HepG2 (cell line): ENCODE data around the gene WNK4. TPM values are rescaled to one million over a fixed set of nuclear protein-coding genes. Genes with fewer than 3 reads are reported as not detected.
A peak's percentile ranks its signal among the peaks of the same experiment; 100 is the strongest.

Experiments used
- AGO1 ChIP-seq: fragments of 200-400 bp; formaldehyde crosslinking; IDR thresholded peaks from 2 replicates; pipeline ENCODE4 v1.6.1; 2017; ENCODE audit warnings: mild to moderate bottlenecking, low read depth, low read length, moderate library complexity; ENCODE audit not compliant: poor library complexity, severe bottlenecking
- ATF7-NPFF ChIP-seq: sonication (generic); formaldehyde crosslinking; IDR thresholded peaks from 2 replicates; pipeline ENCODE4 v1.8.1; 2023; ENCODE audit warnings: mild to moderate bottlenecking, low read depth, missing genetic modification reagents, moderate library complexity
- FOXJ3 ChIP-seq: sonication (generic); formaldehyde crosslinking; IDR thresholded peaks from 2 replicates; pipeline ENCODE4 v1.4.0; 2020; ENCODE audit warnings: missing genetic modification reagents, mild to moderate bottlenecking, borderline replicate concordance
- ZNF530 ChIP-seq: sonication (generic); formaldehyde crosslinking; IDR thresholded peaks from 2 replicates; pipeline ENCODE4 v1.5.0; 2020; ENCODE audit warnings: low read depth, mild to moderate bottlenecking, missing genetic modification reagents
- ZNF816 ChIP-seq: sonication (generic); formaldehyde crosslinking; IDR thresholded peaks from 2 replicates; pipeline ENCODE4 v1.8.0; 2022; ENCODE audit warnings: missing genetic modification reagents, mild to moderate bottlenecking, borderline replicate concordance
- polyA plus RNA-seq, 8 experiments: library from polyadenylated mRNA; depleted of rRNA in 3 of 8; stranded (reverse) in 7 of 8; unstranded in 1 of 8; fragments of >200 nt; fragmentation: Illumina TruSeq in 4 of 8; extraction: Trizol in 4 of 8; gene quantifications; 2 replicates each; pipeline versions ENCODE4 v1.2.1 to v1.2.3, GENCODE V29; 2011 to 2016; ENCODE audit warnings: low read depth in 4 of 8, missing spikeins in 1 of 8, mixed read lengths in 1 of 8; ENCODE audit not compliant: insufficient read depth in 1 of 8
- total RNA-seq, 5 experiments: library from RNA; depleted of rRNA; stranded (reverse); fragments of >200 nt; fragmentation: Illumina TruSeq; extraction: Trizol; gene quantifications; 2 replicates each; pipeline ENCODE4 v1.2.3, GENCODE V29; 2016; ENCODE audit warnings: low read depth in 1 of 5
- TF ChIP-seq, protein P1 (sequence below): sonication (generic); formaldehyde crosslinking; IDR thresholded peaks from 2 replicates; pipeline ENCODE4 v1.4.0; 2020; ENCODE audit warnings: missing genetic modification reagents, mild to moderate bottlenecking, borderline replicate concordance
- TF ChIP-seq, protein P2 (sequence below): sonication (generic); formaldehyde crosslinking; IDR thresholded peaks from one replicate; pipeline ENCODE4 v1.5.1; 2020; ENCODE audit warnings: mild to moderate bottlenecking, missing genetic modification reagents; ENCODE audit errors: not compliant biosample characterization
- TF ChIP-seq, protein P3 (sequence below): sonication (generic); formaldehyde crosslinking; IDR thresholded peaks from 2 replicates; pipeline ENCODE4 v1.4.0; 2020; ENCODE audit warnings: missing genetic modification reagents

Gene WNK4
- total and polyA plus RNA-seq, 2 of the 13 experiments (the other 11 are each of a cell fraction or from before 2014, with no cell fraction given) = 2.7 to 13.7 TPM

DNA sequence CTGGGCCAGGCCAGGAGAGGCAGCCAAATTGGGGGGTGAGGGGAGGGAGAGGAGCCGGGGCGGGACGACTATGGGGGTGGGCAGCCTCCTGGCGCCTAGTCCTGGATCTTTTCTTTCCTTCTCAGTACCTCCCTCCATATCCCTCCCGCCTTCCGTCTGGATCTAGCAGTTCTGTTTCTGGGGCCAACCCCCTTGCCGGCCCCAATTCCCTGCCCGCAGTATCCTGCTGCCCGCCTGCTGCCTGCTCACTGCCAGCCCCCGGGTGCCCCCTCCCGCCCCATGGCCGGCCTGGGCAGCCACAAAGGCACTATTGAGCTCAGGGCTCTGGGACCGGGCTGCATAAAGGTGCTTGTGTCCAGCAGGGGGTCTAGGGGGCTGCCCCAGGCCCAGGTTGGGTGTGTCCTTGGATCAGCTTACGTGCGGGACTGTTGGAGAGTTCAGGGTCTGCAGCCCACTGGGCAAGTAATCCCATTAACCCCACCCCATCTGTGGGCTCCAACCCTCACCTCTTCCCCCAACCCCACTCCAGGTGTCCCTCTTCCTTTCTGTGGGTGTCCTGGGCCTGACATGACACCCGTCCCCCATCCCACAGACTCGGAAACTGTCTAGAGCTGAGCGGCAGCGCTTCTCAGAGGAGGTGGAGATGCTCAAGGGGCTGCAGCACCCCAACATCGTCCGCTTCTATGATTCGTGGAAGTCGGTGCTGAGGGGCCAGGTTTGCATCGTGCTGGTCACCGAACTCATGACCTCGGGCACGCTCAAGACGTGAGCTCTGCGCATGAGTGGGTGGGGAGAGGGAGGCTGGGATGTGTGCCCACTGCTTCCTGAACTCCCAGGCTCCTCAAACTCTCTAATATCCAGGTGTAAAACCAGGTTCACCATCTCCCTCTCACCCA, 2.0 kb downstream of the WNK4 start (continued):
- TF ChIP-seq, protein P1, sequence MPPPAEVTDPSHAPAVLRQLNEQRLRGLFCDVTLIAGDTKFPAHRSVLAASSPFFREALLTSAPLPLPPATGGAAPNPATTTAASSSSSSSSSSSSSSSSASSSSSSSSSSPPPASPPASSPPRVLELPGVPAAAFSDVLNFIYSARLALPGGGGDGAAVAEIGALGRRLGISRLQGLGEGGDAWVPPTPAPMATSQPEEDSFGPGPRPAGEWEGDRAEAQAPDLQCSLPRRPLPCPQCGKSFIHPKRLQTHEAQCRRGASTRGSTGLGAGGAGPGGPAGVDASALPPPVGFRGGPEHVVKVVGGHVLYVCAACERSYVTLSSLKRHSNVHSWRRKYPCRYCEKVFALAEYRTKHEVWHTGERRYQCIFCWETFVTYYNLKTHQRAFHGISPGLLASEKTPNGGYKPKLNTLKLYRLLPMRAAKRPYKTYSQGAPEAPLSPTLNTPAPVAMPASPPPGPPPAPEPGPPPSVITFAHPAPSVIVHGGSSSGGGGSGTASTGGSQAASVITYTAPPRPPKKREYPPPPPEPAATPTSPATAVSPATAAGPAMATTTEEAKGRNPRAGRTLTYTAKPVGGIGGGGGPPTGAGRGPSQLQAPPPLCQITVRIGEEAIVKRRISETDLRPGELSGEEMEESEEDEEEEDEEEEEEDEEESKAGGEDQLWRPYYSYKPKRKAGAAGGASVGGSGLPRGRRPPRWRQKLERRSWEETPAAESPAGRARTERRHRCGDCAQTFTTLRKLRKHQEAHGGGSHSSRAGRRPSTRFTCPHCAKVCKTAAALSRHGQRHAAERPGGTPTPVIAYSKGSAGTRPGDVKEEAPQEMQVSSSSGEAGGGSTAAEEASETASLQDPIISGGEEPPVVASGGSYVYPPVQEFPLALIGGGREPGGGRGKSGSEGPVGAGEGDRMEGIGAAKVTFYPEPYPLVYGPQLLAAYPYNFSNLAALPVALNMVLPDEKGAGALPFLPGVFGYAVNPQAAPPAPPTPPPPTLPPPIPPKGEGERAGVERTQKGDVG (CRISPR knock-in tag) = no peak
- TF ChIP-seq, protein P2, sequence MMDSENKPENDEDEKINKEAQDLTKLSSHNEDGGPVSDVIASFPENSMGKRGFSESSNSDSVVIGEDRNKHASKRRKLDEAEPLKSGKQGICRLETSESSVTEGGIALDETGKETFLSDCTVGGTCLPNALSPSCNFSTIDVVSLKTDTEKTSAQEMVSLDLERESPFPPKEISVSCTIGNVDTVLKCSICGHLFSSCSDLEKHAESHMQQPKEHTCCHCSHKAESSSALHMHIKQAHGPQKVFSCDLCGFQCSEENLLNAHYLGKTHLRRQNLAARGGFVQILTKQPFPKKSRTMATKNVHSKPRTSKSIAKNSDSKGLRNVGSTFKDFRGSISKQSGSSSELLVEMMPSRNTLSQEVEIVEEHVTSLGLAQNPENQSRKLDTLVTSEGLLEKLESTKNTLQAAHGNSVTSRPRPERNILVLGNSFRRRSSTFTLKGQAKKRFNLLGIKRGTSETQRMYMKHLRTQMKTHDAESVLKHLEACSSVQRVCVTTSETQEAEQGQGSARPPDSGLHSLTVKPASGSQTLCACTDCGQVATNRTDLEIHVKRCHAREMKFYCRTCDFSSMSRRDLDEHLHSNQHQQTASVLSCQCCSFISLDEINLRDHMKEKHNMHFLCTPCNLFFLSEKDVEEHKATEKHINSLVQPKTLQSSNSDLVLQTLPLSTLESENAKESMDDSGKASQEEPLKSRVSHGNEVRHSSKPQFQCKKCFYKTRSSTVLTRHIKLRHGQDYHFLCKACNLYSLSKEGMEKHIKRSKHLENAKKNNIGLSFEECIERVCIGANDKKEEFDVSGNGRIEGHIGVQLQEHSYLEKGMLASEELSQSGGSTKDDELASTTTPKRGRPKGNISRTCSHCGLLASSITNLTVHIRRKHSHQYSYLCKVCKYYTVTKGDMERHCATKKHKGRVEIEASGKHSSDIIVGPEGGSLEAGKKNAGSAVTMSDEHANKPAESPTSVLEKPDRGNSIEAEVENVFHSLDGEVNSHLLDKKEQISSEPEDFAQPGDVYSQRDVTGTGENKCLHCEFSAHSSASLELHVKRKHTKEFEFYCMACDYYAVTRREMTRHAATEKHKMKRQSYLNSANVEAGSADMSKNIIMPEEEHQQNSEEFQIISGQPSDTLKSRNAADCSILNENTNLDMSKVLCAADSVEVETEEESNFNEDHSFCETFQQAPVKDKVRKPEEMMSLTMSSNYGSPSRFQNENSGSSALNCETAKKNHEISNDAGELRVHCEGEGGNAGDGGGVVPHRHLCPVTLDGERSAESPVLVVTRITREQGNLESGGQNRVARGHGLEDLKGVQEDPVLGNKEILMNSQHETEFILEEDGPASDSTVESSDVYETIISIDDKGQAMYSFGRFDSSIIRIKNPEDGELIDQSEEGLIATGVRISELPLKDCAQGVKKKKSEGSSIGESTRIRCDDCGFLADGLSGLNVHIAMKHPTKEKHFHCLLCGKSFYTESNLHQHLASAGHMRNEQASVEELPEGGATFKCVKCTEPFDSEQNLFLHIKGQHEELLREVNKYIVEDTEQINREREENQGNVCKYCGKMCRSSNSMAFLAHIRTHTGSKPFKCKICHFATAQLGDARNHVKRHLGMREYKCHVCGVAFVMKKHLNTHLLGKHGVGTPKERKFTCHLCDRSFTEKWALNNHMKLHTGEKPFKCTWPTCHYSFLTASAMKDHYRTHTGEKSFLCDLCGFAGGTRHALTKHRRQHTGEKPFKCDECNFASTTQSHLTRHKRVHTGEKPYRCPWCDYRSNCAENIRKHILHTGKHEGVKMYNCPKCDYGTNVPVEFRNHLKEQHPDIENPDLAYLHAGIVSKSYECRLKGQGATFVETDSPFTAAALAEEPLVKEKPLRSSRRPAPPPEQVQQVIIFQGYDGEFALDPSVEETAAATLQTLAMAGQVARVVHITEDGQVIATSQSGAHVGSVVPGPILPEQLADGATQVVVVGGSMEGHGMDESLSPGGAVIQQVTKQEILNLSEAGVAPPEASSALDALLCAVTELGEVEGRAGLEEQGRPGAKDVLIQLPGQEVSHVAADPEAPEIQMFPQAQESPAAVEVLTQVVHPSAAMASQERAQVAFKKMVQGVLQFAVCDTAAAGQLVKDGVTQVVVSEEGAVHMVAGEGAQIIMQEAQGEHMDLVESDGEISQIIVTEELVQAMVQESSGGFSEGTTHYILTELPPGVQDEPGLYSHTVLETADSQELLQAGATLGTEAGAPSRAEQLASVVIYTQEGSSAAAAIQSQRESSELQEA (CRISPR knock-in tag) = no peak
- TF ChIP-seq FOXJ3 (CRISPR knock-in tag) = no peak
- no peak for TF ChIP-seq ZNF530
- TF ChIP-seq ZNF816 = no peak
- TF ChIP-seq, protein P3, sequence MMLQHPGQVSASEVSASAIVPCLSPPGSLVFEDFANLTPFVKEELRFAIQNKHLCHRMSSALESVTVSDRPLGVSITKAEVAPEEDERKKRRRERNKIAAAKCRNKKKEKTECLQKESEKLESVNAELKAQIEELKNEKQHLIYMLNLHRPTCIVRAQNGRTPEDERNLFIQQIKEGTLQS = no peak
- peak; percentile 66 for TF ChIP-seq AGO1
- no peak for TF ChIP-seq ATF7-NPFF (CRISPR knock-in tag)
